Measurements from ENCODE around the gene ZNF496. TPM values are rescaled to one million over a fixed set of nuclear protein-coding genes. Genes with fewer than 3 reads are reported as not detected.

Gene ZNF496
- total and polyA plus RNA-seq, 2 donors from 2014 or later, result 6.3 to 27.0 TPM

DNA sequence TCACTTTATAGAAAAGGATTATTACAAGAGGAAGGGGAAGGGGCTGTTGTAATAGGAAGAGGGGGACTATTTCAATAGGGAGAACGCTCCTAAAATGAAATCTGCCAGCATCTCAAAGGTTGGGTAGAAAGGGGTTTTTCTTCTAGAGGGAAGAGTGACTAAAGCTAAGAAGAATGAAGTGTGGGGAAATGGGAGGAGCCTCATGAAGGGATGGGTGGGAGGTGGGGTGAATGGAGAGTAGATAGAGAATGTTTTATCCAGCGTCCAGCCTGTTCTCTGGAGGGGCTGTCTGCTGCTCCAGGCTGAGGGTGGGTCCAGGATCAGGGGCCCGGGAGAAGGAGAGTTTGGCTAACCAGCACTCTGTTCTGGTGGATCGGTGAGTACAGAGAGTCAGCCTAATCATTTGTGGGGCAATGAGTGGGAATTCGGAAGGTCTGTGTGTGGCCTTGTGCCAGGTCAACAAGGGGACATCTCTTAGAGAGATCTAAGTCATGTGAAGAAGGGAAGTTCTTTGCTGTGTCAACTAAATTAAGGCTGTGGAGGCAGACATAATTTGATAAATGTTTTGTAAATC, 50.6 kb downstream of the ZNF496 start:
- no peak overlapping the region for H3K27ac ChIP-seq (ENCODE audit: low read depth in 2 of 2, low read length in 2 of 2)
- H3K27me3 ChIP-seq (ENCODE audit: control insufficient read depth, insufficient read depth, low read length), result no peaks in the 10 kb centered on the region
- H3K4me3 ChIP-seq (ENCODE audit: low read length in 3 of 3), result no peak overlapping the region
- no peaks in the 10 kb centered on the region for H3K36me3 ChIP-seq (ENCODE audit: control insufficient read depth in 2 of 3, insufficient read depth in 3 of 3, low read length in 3 of 3)
- no peak for FAIRE-seq
- H3K9me3 ChIP-seq (ENCODE audit: control insufficient read depth in 2 of 3, insufficient read depth in 1 of 3, low read length in 3 of 3), result no peaks in the 10 kb centered on the region
- peaks cover 0 to 4% (median 0%) of the 10 kb centered on the region in 3 donors for H3K4me1 ChIP-seq (ENCODE audit: control insufficient read depth in 2 of 3, insufficient read depth in 2 of 3, low read depth in 1 of 3, low read length in 3 of 3)
- DNase-seq, result no peak
- H3K9ac ChIP-seq (ENCODE audit: low read length in 3 of 3), result no peak overlapping the region
- TF ChIP-seq CTCF (IDR thresholded peaks at IDR 0.05; ENCODE audit: borderline replicate concordance, extremely low read depth, insufficient read depth), result no peak
- intact Hi-C loops (cut with DNase I), result no loop called here

DNA sequence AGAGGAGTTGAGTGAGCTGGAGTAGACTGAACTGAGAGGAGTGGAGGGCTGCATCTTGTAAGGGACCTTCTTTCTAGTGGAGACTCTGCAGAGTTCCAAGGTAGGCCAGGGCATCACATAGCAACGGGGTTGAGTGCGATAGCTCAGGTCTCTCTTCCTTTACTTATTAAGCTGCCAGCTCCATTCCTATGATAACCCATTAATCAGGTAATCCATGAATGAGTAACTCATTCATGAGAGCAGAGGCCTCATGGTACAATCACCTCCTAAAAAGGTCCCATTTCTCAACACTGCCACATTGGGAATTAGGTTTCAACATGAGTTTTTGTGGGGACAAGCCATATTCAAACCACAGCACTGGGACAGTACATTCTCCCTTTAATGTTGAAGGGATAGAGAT, 54.5 kb downstream of the ZNF496 start:
- DNase-seq (peak in 2 of 5 donors; percentile 53 to 55), FAIRE-seq (no peak)
- no peak for TF ChIP-seq CTCF (IDR thresholded peaks at IDR 0.05; ENCODE audit: borderline replicate concordance, extremely low read depth, insufficient read depth)
- H3K4me1 ChIP-seq (ENCODE audit: control insufficient read depth in 2 of 3, insufficient read depth in 2 of 3, low read depth in 1 of 3, low read length in 3 of 3), result peaks cover 0 to 5% (median 4%) of the 10 kb centered on the region in 3 donors
- intact Hi-C loops (cut with DNase I), result no loop called here
- H3K36me3 ChIP-seq (ENCODE audit: control insufficient read depth in 2 of 3, insufficient read depth in 3 of 3, low read length in 3 of 3), result no peaks in the 10 kb centered on the region
- no peak overlapping the region for H3K9ac ChIP-seq (ENCODE audit: low read length in 3 of 3)
- H3K27ac ChIP-seq (ENCODE audit: low read depth in 2 of 2, low read length in 2 of 2), result peak overlapping the region; percentile 30 to 53
- H3K4me3 ChIP-seq (ENCODE audit: low read length in 3 of 3), result peak overlapping the region in 1 of 3 donors; percentile 8
- no peaks in the 10 kb centered on the region for H3K27me3 ChIP-seq (ENCODE audit: control insufficient read depth, insufficient read depth, low read length)
- H3K9me3 ChIP-seq (ENCODE audit: control insufficient read depth in 2 of 3, insufficient read depth in 1 of 3, low read length in 3 of 3), result no peaks in the 10 kb centered on the region

DNA sequence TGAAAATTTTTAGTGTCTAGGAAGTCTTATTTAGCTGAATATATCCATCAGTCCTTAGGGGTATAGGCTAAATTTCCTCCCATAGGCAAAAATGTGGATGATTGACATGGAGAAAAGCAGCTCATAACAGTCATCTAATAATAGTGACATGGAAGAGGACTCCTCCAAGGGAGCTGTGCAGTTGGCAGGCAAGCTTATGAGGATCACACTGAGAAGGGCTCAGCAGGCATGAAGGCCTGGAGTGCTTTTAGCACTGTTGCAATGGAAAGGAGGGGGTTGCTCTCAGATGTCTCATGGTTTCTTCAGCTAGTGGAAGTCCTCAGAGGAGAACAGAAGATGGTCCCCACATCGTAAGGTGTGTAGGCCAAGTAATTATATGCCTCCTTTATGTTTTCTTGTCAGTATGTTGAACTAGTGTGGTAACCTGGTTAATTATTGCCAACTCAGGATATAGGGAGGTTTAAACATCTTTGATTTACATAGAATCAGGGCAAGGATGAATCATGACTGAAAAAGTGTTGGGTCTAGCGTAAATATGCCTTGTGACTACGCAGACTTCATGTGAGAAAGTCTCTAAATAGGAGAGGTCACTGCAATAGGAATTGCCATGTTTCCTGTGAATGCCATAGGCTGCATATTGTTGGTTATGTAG, 56.9 kb downstream of the ZNF496 start:
- Histone ChIP-seq H3K9ac (ENCODE audit: low read length in 3 of 3) (no peak overlapping the region), H3K4me3 (ENCODE audit: low read length in 3 of 3) (no peak overlapping the region), H3K27me3 (ENCODE audit: control insufficient read depth, insufficient read depth, low read length) (no peaks in the 10 kb centered on the region), H3K36me3 (ENCODE audit: control insufficient read depth in 2 of 3, insufficient read depth in 3 of 3, low read length in 3 of 3) (no peaks in the 10 kb centered on the region), H3K27ac (ENCODE audit: low read depth in 2 of 2, low read length in 2 of 2) (no peak overlapping the region), H3K4me1 (ENCODE audit: control insufficient read depth in 2 of 3, insufficient read depth in 2 of 3, low read depth in 1 of 3, low read length in 3 of 3) (peaks cover 0 to 5% (median 4%) of the 10 kb centered on the region in 3 donors), H3K9me3 (ENCODE audit: control insufficient read depth in 2 of 3, insufficient read depth in 1 of 3, low read length in 3 of 3) (peaks cover 0 to 5% (median 2%) of the 10 kb centered on the region in 3 donors)
- intact Hi-C loops (cut with DNase I), result no loop called here
- peak in 1 of 5 donors; percentile 16 for DNase-seq
- no peak for TF ChIP-seq CTCF (IDR thresholded peaks at IDR 0.05; ENCODE audit: borderline replicate concordance, extremely low read depth, insufficient read depth)
- FAIRE-seq, result no peak
